IMR-90 (cell line): ENCODE measurements around the gene CDH26. TPM values are rescaled to one million over a fixed set of nuclear protein-coding genes. Genes with fewer than 3 reads are reported as not detected.

Experiments used
- ATAC-seq: fragments of 200-7000 bp; cut with Tn5 transposase; 2 replicates; pipeline ENCODE4 v1.9.1; 2020; ENCODE audit warnings: low read depth, mild to moderate bottlenecking, moderate library complexity
- BruUV-seq: library from RNA; stranded (reverse); fragments of 400-500 nt; replicated peaks from 2 replicates; lab custom pipeline; 2021; lab: Mats Ljungman, UMichigan
- CTCF ChIA-PET: fragments of 300-600 bp; formaldehyde crosslinking; extraction: SDS; loops from one replicate; lab custom pipeline; 2021; ENCODE audit warnings: antibody characterized with exemption; lab: Yijun Ruan, JAX
- POLR2A ChIA-PET: fragments of 300-600 bp; sonication (Branson Sonifier 250); formaldehyde crosslinking; loops from one replicate; lab custom pipeline; 2022; ENCODE audit warnings: antibody characterized with exemption; ENCODE audit not compliant: unreplicated experiment; lab: Charles Lee
- DNase-seq: peaks from one replicate; pipeline ENCODE4 v3.0.0; 2013
- H2AFZ ChIP-seq: replicated peaks from 2 replicates; pipeline ENCODE3; 2013; ENCODE audit warnings: low read length, mild to moderate bottlenecking; ENCODE audit not compliant: poor library complexity
- H2AK5ac ChIP-seq: 2 replicates; pipeline ENCODE4 v1.6.1; 2013; ENCODE audit warnings: low read depth, low read length, inconsistent platforms
- H2AK9ac ChIP-seq: replicated peaks from 2 replicates; pipeline ENCODE3; 2013; ENCODE audit warnings: mild to moderate bottlenecking, low read depth, low read length, moderate library complexity; ENCODE audit not compliant: poor library complexity
- H2BK120ac ChIP-seq: 2 replicates; pipeline ENCODE4 v1.6.1; 2013; ENCODE audit warnings: low read depth, low read length, inconsistent platforms
- H2BK15ac ChIP-seq: 3 replicates; pipeline ENCODE4 v1.6.1; 2013; ENCODE audit warnings: low read depth, low read length, inconsistent platforms
- H2BK20ac ChIP-seq: 2 replicates; pipeline ENCODE4 v1.6.1; 2013; ENCODE audit warnings: low read depth, mild to moderate bottlenecking, inconsistent platforms, low read length, moderate library complexity
- H2BK5ac ChIP-seq: 2 replicates; pipeline ENCODE4 v1.6.1; 2013; ENCODE audit warnings: mild to moderate bottlenecking, low read depth, low read length, inconsistent platforms; ENCODE audit not compliant: poor library complexity, severe bottlenecking
- H3K14ac ChIP-seq: replicated peaks from 2 replicates; pipeline ENCODE4 v1.6.1; 2013; ENCODE audit warnings: low read depth, low read length, inconsistent platforms
- H3K18ac ChIP-seq: 2 replicates; pipeline ENCODE4 v1.6.1; 2013; ENCODE audit warnings: low read depth, low read length, control low read depth
- H3K23ac ChIP-seq: 2 replicates; pipeline ENCODE4 v1.6.1; 2013; ENCODE audit warnings: low read depth, low read length, inconsistent platforms
- H3K27ac ChIP-seq: 2 replicates; pipeline ENCODE4 v1.5.1; 2013; ENCODE audit warnings: mild to moderate bottlenecking, control low read depth, low read length; ENCODE audit not compliant: insufficient read depth
- H3K27me3 ChIP-seq: 2 replicates; pipeline ENCODE4 v1.6.1; 2013; ENCODE audit warnings: low read length; ENCODE audit not compliant: control insufficient read depth, insufficient read depth
- H3K36me3 ChIP-seq: 2 replicates; pipeline ENCODE4 v1.6.1; 2013; ENCODE audit warnings: low read length, mixed read lengths; ENCODE audit not compliant: control insufficient read depth, insufficient read depth
- H3K4ac ChIP-seq: 2 replicates; pipeline ENCODE4 v1.6.1; 2013; ENCODE audit warnings: low read depth, low read length, inconsistent platforms
- H3K4me1 ChIP-seq: 2 replicates; pipeline ENCODE4 v1.6.1; 2013; ENCODE audit warnings: low read length, mixed read lengths; ENCODE audit not compliant: control insufficient read depth, insufficient read depth
- H3K4me2 ChIP-seq: 2 replicates; pipeline ENCODE4 v1.6.1; 2013; ENCODE audit warnings: low read depth, mild to moderate bottlenecking, control low read depth, low read length, moderate library complexity
- H3K4me3 ChIP-seq: 2 replicates; pipeline ENCODE4 v1.5.1; 2013; ENCODE audit warnings: low read depth, mild to moderate bottlenecking, control low read depth, low read length, moderate library complexity; ENCODE audit not compliant: insufficient read depth
- H3K56ac ChIP-seq: 2 replicates; pipeline ENCODE4 v1.6.1; 2013; ENCODE audit warnings: low read length, inconsistent platforms; ENCODE audit not compliant: insufficient read depth; ENCODE audit errors: extremely low read depth
- H3K79me1 ChIP-seq, 2 experiments: 2 replicates each; pipeline ENCODE4 v1.6.1; 2013; ENCODE audit warnings: low read length in 2 of 2, inconsistent platforms in 1 of 2, low read depth in 1 of 2
- H3K9ac ChIP-seq: 2 replicates; pipeline ENCODE4 v1.6.1; 2013; ENCODE audit warnings: low read depth, low read length, control low read depth
- H3K9me1 ChIP-seq: 2 replicates; pipeline ENCODE4 v1.6.1; 2013; ENCODE audit warnings: low read length, inconsistent platforms; ENCODE audit not compliant: insufficient read depth
- H3K9me3 ChIP-seq: 2 replicates; pipeline ENCODE4 v1.6.1; 2013; ENCODE audit warnings: low read length; ENCODE audit not compliant: control insufficient read depth, insufficient read depth
- H4K20me1 ChIP-seq: 2 replicates; pipeline ENCODE4 v1.6.1; 2013; ENCODE audit warnings: low read length, inconsistent platforms; ENCODE audit not compliant: insufficient read depth
- H4K5ac ChIP-seq: 2 replicates; pipeline ENCODE4 v1.6.1; 2013; ENCODE audit warnings: mild to moderate bottlenecking, low read depth, low read length, control low read depth
- H4K8ac ChIP-seq, 2 experiments: 2 replicates each; pipeline ENCODE4 v1.6.1; 2013; ENCODE audit warnings: low read depth in 2 of 2, low read length in 2 of 2, control low read depth in 1 of 2, inconsistent platforms in 1 of 2
- H4K91ac ChIP-seq: 2 replicates; pipeline ENCODE4 v1.6.1; 2013; ENCODE audit warnings: low read depth, low read length, inconsistent platforms; ENCODE audit not compliant: insufficient read depth
- BHLHE40 ChIP-seq: fragments of 150-350 bp; IDR thresholded peaks from 2 replicates; pipeline ENCODE4 v1.6.1; 2016; ENCODE audit warnings: mild to moderate bottlenecking, low read depth, low read length
- CHD1 ChIP-seq: IDR thresholded peaks from 2 replicates; pipeline ENCODE4 v1.6.1; 2012; ENCODE audit warnings: low read depth, low read length, improper control_type of control experiment
- CTCF ChIP-seq: conservative IDR thresholded peaks from 2 replicates; pipeline ENCODE4 v1.5.1; 2012; ENCODE audit warnings: mild to moderate bottlenecking, low read depth, low read length, improper control_type of control experiment
- FOS ChIP-seq: fragments of 150-350 bp; IDR thresholded peaks from 2 replicates; pipeline ENCODE4 v1.6.1; 2016; ENCODE audit warnings: low read depth, low read length
- MAFK ChIP-seq: IDR thresholded peaks from 2 replicates; pipeline ENCODE4 v1.6.1; 2012; ENCODE audit warnings: low read depth, low read length, improper control_type of control experiment
- MXI1 ChIP-seq: IDR thresholded peaks from 2 replicates; pipeline ENCODE4 v1.6.1; 2012; ENCODE audit warnings: low read depth, mild to moderate bottlenecking, low read length, moderate library complexity, borderline replicate concordance
- RCOR1 ChIP-seq: IDR thresholded peaks from 2 replicates; pipeline ENCODE4 v1.6.1; 2012; ENCODE audit warnings: mild to moderate bottlenecking, low read length, improper control_type of control experiment; ENCODE audit not compliant: insufficient replicate concordance
- SMC3 ChIP-seq: fragments of 150-350 bp; IDR thresholded peaks from 2 replicates; pipeline ENCODE4 v1.6.1; 2016; ENCODE audit warnings: low read depth, mild to moderate bottlenecking, antibody characterized with exemption, low read length, moderate library complexity
- USF2 ChIP-seq: fragments of 150-350 bp; IDR thresholded peaks from 2 replicates; pipeline ENCODE4 v1.6.1; 2017; ENCODE audit warnings: mild to moderate bottlenecking, antibody characterized with exemption, low read length, low read depth
- dilution Hi-C: fragments of 300-500 bp; cut with HindIII; formaldehyde crosslinking; loops from one replicate; pipeline ENCODE4 v1.14.3; 2018; ENCODE audit warnings: low sequenced_read_pairs; ENCODE audit not compliant: unreplicated experiment
- in situ Hi-C: fragments of 300-500 bp; cut with MboI; formaldehyde crosslinking; loops from 3 replicates; pipeline ENCODE4 v1.14.3; 2019; ENCODE audit warnings: low sequenced_read_pairs, inconsistent platforms, mixed read lengths
- intact Hi-C: fragments of 100-400 bp; cut with micrococcal nuclease; formaldehyde crosslinking; loops from 2 replicates; pipeline ENCODE4 v1.10.0; 2022
- polyA plus RNA-seq, 3 experiments: library from polyadenylated mRNA; depleted of rRNA; stranded (reverse); fragments of >200 nt; gene quantifications; 2 replicates each; pipeline ENCODE4 v1.2.3, GENCODE V29; 2012; ENCODE audit warnings: low replicate concordance in 1 of 3
- total RNA-seq: library from RNA; depleted of rRNA; stranded (reverse); fragments of >200 nt; gene quantifications from 2 replicates; pipeline ENCODE4 v1.2.3, GENCODE V29; 2012

CDH26 gene
- total and polyA plus RNA-seq, 2 of the 4 experiments (the other 2 are of a cell fraction): not detected

- Histone ChIP-seq H3K4me3 (no peak overlapping the region), H3K9me3 (no peaks in the 10 kb centered on the region), H4K91ac (no peak overlapping the region), H3K4ac (no peak overlapping the region), H2AFZ (no peak overlapping the region), H3K36me3 (no peaks in the 10 kb centered on the region), H3K9ac (no peak overlapping the region), H3K4me2 (no peak overlapping the region), H3K27ac (no peak overlapping the region), H4K5ac (no peak overlapping the region), H2BK15ac (no peak overlapping the region), H4K20me1 (no peaks in the 10 kb centered on the region), H3K9me1 (no peaks in the 10 kb centered on the region), H2BK5ac (no peak overlapping the region), H3K79me1 (no peaks in the 10 kb centered on the region), H3K56ac (no peak overlapping the region), H3K18ac (no peak overlapping the region), H4K8ac (no peak overlapping the region), H2AK9ac (no peak overlapping the region), H2BK20ac (no peak overlapping the region), H2AK5ac (no peak overlapping the region), H3K23ac (no peak overlapping the region), H2BK120ac (no peak overlapping the region), H3K4me1 (no peaks in the 10 kb centered on the region), H3K14ac (no peak overlapping the region), H3K27me3 (peaks cover 6% of the 10 kb centered on the region)
- TF ChIP-seq FOS: no peak
- no peak for TF ChIP-seq CHD1
- TF ChIP-seq RCOR1: no peak
- TF ChIP-seq USF2: no peak
- TF ChIP-seq CTCF: no peak
- TF ChIP-seq MXI1: no peak
- no peak for TF ChIP-seq MAFK
- no peak for TF ChIP-seq BHLHE40
- TF ChIP-seq SMC3: no peak
- no TSS peak for BruUV-seq
- ATAC-seq (no peak), DNase-seq (no peak)
- intact Hi-C loops: no loop called here
- dilution Hi-C loops: no loop called here
- ChIA-PET POLR2A (no interaction called here), CTCF (no interaction called here)
- in situ Hi-C loops: no loop called here
These were observed 58.2 kb downstream of the CDH26 start for GRCh38 chr20:60016406-60016805.
